Activated CD8-positive, alpha-beta memory T cell treated with anti-CD3 and anti-CD28 coated beads for 48 hours (primary cell): ENCODE measurements around the gene ZFYVE28.

Experiments used
- DNase-seq, 3 experiments: peaks; one replicate each; pipeline ENCODE4 v3.0.0-alpha.2; 2020; ENCODE audit warnings: low read depth in 2 of 3, low spot score in 2 of 3

ZFYVE28 gene

GRCh38 chr4:2354760-2355159 is 63.7 kb downstream of the ZFYVE28 start:
- no peak for DNase-seq

DNA sequence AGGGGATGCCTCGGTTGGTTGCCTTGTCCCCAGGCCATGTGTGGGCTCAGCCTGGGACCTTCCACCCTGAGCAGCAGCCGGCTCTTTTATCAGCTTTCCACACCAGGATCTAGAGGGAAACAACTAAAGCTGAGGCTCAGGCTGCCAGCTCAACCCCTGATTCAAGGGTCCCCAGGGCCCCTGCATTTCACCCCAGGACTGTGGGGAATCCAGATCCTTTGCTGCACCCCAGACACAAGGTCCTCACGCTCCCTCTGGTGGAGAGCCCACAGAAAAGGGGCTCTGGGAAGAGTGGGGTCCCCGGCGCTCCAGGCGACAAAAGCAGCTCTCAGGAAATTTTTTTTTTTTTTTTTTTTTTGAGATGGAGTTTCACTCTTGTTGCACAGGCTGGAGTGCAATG is 64.3 kb downstream of the ZFYVE28 start:
- no peak for DNase-seq

DNA sequence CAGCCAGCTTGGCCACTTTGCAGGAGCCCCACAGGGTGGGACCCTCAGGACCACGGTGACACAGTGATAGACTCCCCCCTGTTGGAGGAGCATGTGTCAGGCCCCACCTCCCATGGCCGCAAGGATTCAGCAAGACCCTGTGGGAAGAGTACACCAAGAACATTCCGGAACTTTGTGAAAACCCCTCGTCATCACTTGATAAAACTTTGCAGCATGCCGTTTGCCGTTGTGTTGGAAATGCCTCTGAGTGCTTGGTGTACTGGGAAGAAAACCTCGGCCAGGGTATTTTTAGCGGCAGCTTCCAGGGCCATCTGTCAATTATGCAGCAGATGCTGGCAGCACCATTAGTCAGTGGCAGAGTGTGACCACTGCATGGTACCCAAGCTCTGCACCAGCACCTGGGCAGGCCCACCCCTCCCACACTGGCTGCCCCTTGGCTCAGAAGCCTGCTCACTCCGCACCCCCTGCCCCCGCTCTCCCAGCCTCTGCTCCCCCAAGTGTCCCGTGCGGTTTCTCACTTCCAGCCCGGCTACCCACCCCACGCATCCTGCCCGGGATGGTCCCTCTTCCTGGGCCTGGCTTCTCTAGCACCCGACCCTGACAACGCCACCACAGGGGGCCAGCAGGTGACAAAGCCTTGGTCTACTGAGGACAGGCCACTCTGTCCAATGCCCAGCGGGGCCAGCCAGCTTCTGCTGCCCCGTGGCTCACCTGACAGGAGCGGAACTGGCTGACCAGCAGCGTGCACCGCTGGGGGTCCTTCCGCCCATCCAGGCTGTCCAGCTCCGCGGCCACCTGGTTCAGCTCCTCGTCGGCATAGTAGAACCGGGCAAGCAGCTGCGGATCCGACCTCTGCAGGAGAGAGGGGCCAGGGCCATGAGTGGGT is 65.0 kb downstream of the ZFYVE28 start:
- no peak for DNase-seq

DNA sequence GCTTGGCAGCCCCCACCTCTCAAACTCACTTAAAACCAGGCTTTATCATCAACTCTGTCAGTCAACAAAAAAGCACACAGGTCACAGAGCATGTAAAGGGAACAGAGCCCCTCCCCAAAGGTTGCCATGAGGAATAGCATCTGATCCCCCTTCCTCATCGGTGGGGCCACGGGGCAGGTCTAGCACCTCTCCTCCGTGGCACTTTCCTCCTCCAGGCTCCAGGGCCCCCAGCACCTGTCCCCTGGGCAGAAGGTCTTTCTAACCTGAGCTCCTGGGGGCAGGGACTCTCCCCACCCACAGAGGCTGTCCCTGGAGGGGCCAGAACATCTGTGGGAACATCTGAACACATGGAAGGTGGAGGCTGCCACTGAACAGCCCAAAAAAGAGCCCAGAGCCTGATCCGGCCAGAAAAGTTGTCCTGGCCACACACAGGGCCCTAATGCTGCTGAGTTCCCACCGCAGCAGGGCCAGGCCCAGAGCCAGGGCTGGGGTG is 65.7 kb downstream of the ZFYVE28 start:
- no peak for DNase-seq

GRCh38 chr4:2352171-2352570 is 66.3 kb downstream of the ZFYVE28 start:
- DNase-seq, result no peak

GRCh38 chr4:2350982-2351381 is 67.5 kb downstream of the ZFYVE28 start:
- no peak for DNase-seq

- DNase-seq, result no peak
These were observed 69.7 kb downstream of the ZFYVE28 start for GRCh38 chr4:2348786-2349185.

GRCh38 chr4:2347190-2347589 is 71.3 kb downstream of the ZFYVE28 start:
- DNase-seq, result no peak

- DNase-seq, result no peak
These were observed 75.0 kb downstream of the ZFYVE28 start for GRCh38 chr4:2343476-2343875.

DNA sequence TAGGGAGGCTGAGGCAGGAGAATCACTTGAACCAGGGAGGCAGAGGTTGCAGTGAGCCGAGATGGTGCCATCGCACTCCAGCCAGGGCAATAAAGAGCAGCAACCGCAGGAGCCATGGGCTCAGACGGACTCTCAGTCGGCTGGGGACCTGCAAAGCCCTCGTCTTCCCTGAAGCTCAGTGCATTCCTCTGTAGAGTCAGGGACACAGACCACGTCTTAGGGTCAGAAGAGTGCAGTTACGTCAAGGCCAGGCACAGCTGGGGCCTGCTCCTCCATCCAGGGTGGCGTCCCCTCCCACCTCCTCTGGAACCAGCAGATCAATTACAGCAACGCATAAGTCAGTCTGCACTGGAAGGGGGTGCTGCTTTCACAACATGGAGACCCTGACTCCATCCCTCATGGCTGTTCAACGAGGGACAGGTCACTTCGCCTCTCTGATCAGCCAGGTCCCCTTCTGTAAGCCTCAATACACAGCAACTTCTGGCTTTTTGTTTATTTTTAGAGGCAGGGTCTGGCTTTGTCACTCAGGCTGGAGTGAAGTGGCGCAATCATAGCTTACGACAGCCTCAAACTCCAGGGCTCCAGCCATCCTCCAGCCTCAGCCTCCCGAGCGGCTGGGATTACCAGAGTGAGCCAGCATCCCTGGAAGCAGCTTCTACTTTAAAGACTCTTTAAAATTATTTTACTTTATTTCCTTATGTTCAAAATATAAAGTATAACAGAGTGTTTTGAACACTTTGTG is 76.4 kb downstream of the ZFYVE28 start:
- no peak for DNase-seq

- DNase-seq, result no peak
These were observed 77.1 kb downstream of the ZFYVE28 start for GRCh38 chr4:2341261-2341841.

DNA sequence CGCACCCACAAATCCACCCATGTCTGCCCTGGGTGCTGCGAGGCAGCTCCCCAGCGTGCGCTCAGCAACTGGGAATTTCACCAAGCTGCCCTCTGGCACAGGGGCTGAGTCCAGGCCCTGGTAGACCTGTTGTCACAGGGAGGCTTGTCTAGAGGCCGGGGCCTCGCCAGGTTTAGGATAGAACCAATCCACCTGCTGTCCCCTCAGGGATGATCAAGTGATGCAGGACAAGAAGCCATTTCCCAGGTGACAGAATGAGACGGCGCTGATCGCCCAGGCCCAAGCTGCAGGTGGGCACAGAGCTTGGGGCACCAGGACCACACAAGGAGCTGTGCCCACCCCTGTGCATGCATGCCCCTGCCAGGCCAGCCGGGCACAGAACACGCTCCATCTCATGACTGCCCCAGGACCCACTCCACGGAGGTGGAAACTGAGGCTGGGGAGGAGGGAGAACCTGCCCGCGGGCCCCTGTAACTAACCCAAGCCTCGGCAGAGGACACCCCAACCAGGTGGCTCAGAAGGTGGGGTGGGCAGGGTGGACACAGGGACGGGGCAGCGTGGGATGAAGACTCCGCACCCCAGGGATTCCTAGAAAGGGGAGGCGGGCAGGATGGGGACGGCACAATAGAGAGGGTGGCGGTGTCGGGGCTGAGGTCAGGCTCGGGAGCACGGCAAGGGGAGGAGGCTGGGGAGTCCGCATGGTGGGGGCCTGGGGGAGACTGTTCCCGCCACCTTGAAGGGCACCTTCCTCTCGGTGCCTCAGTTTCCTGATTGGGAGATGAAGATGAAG is 78.0 kb downstream of the ZFYVE28 start:
- no peak for DNase-seq

- no peak for DNase-seq
These were observed 78.8 kb downstream of the ZFYVE28 start for GRCh38 chr4:2339458-2340271.

DNA sequence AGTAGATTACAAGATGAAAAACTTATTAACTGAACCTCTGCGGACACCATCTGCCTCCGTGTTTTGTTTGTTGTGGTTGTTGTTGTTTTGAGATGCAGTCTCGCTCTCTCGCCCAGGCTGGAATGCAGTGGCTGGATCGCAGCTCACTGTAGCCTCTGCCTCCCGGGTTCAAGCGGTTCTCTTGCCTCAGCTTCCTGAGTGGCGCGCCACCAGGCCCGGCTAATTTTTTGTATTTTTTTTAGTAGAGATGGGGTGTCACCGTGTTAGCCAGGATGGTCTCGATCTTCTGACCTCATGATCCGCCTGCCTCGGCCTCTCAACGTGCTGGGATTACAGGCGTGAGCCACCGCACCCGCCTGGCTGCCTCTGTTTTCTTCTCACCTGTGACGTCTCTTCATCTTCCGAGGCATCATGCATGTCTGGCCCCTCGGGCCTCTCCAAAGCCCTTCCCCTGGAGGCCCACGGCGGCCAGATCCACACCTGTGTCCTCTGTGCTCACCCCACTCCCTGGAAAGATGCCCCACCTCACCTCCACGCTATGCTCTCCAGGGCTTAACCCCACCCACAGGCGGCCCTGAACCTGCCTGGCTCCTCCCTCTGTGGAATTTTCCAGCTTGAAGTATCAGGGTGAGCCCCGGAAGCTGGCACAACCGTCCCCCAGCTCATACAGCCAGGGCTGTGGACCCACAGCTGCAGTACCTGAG is 79.5 kb downstream of the ZFYVE28 start:
- DNase-seq, result no peak

GRCh38 chr4:2337896-2338295 is 80.5 kb downstream of the ZFYVE28 start:
- no peak for DNase-seq

- DNase-seq, result no peak
These were observed 81.2 kb downstream of the ZFYVE28 start for GRCh38 chr4:2337131-2337723.

GRCh38 chr4:2336659-2337058 is 81.8 kb downstream of the ZFYVE28 start:
- DNase-seq, result no peak

DNA sequence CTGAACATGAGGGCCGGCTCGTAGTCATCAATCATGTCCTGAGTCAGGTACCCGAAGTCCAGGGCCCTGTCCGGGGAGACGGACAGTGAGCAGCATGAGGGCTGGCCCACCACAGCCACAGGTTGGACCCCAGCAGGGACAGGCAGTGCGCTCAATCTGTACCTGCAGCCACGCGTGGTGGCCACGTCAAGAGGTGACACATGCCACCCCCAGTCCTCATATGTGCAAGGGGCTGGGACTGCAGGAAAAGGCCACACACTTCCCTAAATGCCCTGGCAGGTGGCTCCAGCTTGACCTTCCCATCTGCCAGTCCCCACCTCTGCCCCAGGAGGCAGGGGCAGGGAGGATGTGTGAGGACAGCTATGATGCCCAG is 82.7 kb downstream of the ZFYVE28 start:
- no peak for DNase-seq
